DOHH2 (cell line): ENCODE data around the gene TCF20.

Experiments used
- CTCF ChIP-seq: fragments of 200-600 bp; sonication (generic); IDR thresholded peaks from one replicate; pipeline ENCODE4 v1.5.1; 2014; ENCODE audit warnings: antibody characterized with exemption, mild to moderate bottlenecking, low read depth, low read length; ENCODE audit not compliant: poor library complexity, severe bottlenecking
- EZH2phosphoT487 ChIP-seq: fragments of 200-600 bp; sonication (generic); IDR thresholded peaks from 2 replicates; pipeline ENCODE4 v1.6.1; 2017; ENCODE audit warnings: borderline replicate concordance, mild to moderate bottlenecking, antibody characterized with exemption, low read length, moderate library complexity, mixed read lengths

GRCh38 chr22:42288791-42289190 lies 18.3 kb upstream of the TCF20 start:
- TF ChIP-seq CTCF (no peak), EZH2phosphoT487 (no peak)
